WTC11 (cell line): Measurements from ENCODE around the gene VTI1A. TPM values are rescaled to one million over a fixed set of nuclear protein-coding genes. Genes with fewer than 3 reads are reported as not detected.
A peak's percentile ranks its signal among the peaks of the same experiment; 100 is the strongest.

Experiments
- ATAC-seq: fragments of 200-7000 bp; cut with Tn5 transposase; 2 replicates; pipeline ENCODE4 v1.10.0; 2021; ENCODE audit warnings: mild to moderate bottlenecking, moderate library complexity
- CTCF ChIA-PET: fragments of 300-600 bp; sonication (Branson Sonifier 250); formaldehyde crosslinking; loops from one replicate; lab custom pipeline; 2021; ENCODE audit warnings: antibody characterized with exemption; lab: Charles Lee
- POLR2A ChIA-PET: fragments of 350-600 bp; sonication (Branson Sonifier 250); formaldehyde crosslinking; loops from one replicate; lab custom pipeline; 2021; ENCODE audit warnings: antibody characterized with exemption; lab: Charles Lee
- DNase-seq: peaks from one replicate; pipeline ENCODE4 v3.0.0; 2021; ENCODE audit warnings: low spot score
- H3K27ac Mint-ChIP-seq: 2 replicates; pipeline ENCODE4 v1.8.0; 2021; ENCODE audit warnings: mixed read lengths
- H3K27me3 Mint-ChIP-seq: 2 replicates; pipeline ENCODE4 v1.8.0; 2021; ENCODE audit warnings: low read depth, mild to moderate bottlenecking, moderate library complexity, mixed read lengths
- H3K36me3 Mint-ChIP-seq: 2 replicates; pipeline ENCODE4 v1.8.0; 2021; ENCODE audit warnings: mixed read lengths
- H3K4me1 Mint-ChIP-seq: 2 replicates; pipeline ENCODE4 v1.8.0; 2022; ENCODE audit warnings: mixed read lengths
- H3K4me3 Mint-ChIP-seq: 2 replicates; pipeline ENCODE4 v1.8.0; 2021; ENCODE audit warnings: mild to moderate bottlenecking, moderate library complexity, mixed read lengths
- H3K9me3 Mint-ChIP-seq: 2 replicates; pipeline ENCODE4 v1.8.0; 2021; ENCODE audit warnings: mixed read lengths
- ARID4B ChIP-seq: sonication (generic); formaldehyde crosslinking; IDR thresholded peaks from 2 replicates; pipeline ENCODE4 v1.8.0; 2023; ENCODE audit warnings: missing genetic modification reagents, mild to moderate bottlenecking, borderline replicate concordance
- ERG ChIP-seq: fragments of 250-450 bp; sonication (Bioruptor Pico); IDR thresholded peaks from 2 replicates; pipeline ENCODE4 v1.8.0; 2021; ENCODE audit warnings: mild to moderate bottlenecking
- GRHL2 ChIP-seq: fragments of 250-450 bp; sonication (Bioruptor Pico); IDR thresholded peaks from 2 replicates; pipeline ENCODE4 v1.8.0; 2022; ENCODE audit warnings: mild to moderate bottlenecking, moderate library complexity; ENCODE audit not compliant: insufficient replicate concordance, severe bottlenecking
- JAZF1 ChIP-seq: fragments of 250-450 bp; sonication (Bioruptor Pico); IDR thresholded peaks from 2 replicates; pipeline ENCODE4 v1.9.0; 2021; ENCODE audit warnings: moderate library complexity, mild to moderate bottlenecking, inconsistent platforms
- JUN ChIP-seq: sonication (generic); formaldehyde crosslinking; IDR thresholded peaks from 2 replicates; pipeline ENCODE4 v1.8.0; 2023; ENCODE audit warnings: mild to moderate bottlenecking, missing genetic modification reagents
- KAT7 ChIP-seq: sonication (generic); formaldehyde crosslinking; IDR thresholded peaks from 2 replicates; pipeline ENCODE4 v1.8.1; 2023; ENCODE audit warnings: missing genetic modification reagents, mild to moderate bottlenecking, borderline replicate concordance
- MLX ChIP-seq: sonication (generic); formaldehyde crosslinking; IDR thresholded peaks from 2 replicates; pipeline ENCODE4 v1.8.1; 2023; ENCODE audit warnings: mild to moderate bottlenecking, missing genetic modification reagents, moderate library complexity
- OVOL2 ChIP-seq: fragments of 250-450 bp; sonication (Bioruptor Pico); IDR thresholded peaks from 2 replicates; pipeline ENCODE4 v1.9.0; 2021; ENCODE audit warnings: mild to moderate bottlenecking, borderline replicate concordance
- PRRX2 ChIP-seq: fragments of 250-450 bp; sonication (Bioruptor Pico); IDR thresholded peaks from 2 replicates; pipeline ENCODE4 v1.8.0; 2021; ENCODE audit warnings: mild to moderate bottlenecking
- SMAD3 ChIP-seq: sonication (generic); formaldehyde crosslinking; IDR thresholded peaks from 2 replicates; pipeline ENCODE4 v1.8.0; 2022; ENCODE audit warnings: missing genetic modification reagents, mild to moderate bottlenecking, borderline replicate concordance
- SOX15 ChIP-seq: fragments of 250-450 bp; sonication (Bioruptor Pico); IDR thresholded peaks from 2 replicates; pipeline ENCODE4 v1.9.0; 2021; ENCODE audit warnings: mild to moderate bottlenecking
- TEAD1 ChIP-seq: sonication (generic); formaldehyde crosslinking; IDR thresholded peaks from 2 replicates; pipeline ENCODE4 v1.8.0; 2022; ENCODE audit warnings: mild to moderate bottlenecking, missing genetic modification reagents
- ZNF416 ChIP-seq: fragments of 250-450 bp; sonication (Bioruptor Pico); IDR thresholded peaks from 2 replicates; pipeline ENCODE4 v1.9.0; 2021; ENCODE audit warnings: mild to moderate bottlenecking, inconsistent platforms
- total RNA-seq: library from RNA; stranded (reverse); gene quantifications from 3 replicates; pipeline ENCODE4 v1.2.3, GENCODE V29; 2021
- TF ChIP-seq, protein P1 (sequence below): sonication (generic); formaldehyde crosslinking; IDR thresholded peaks from 2 replicates; pipeline ENCODE4 v1.8.1; 2023; ENCODE audit warnings: mild to moderate bottlenecking, missing genetic modification reagents, borderline replicate concordance
- TF ChIP-seq, protein P2 (sequence below): sonication (generic); formaldehyde crosslinking; IDR thresholded peaks from 2 replicates; pipeline ENCODE4 v1.8.1; 2022; ENCODE audit warnings: low read depth, missing genetic modification reagents, borderline replicate concordance
- TF ChIP-seq, protein P3 (sequence below): sonication (generic); formaldehyde crosslinking; conservative IDR thresholded peaks from 2 replicates; pipeline ENCODE4 v1.8.1; 2022; ENCODE audit warnings: mild to moderate bottlenecking, missing genetic modification reagents
- TF ChIP-seq, protein P4 (sequence below): sonication (generic); formaldehyde crosslinking; IDR thresholded peaks from 2 replicates; pipeline ENCODE4 v1.8.0; 2022; ENCODE audit warnings: missing genetic modification reagents
- TF ChIP-seq, protein P5 (sequence below): sonication (generic); formaldehyde crosslinking; IDR thresholded peaks from 2 replicates; pipeline ENCODE4 v1.8.0; 2022; ENCODE audit warnings: mild to moderate bottlenecking, missing genetic modification reagents

The VTI1A gene
- total RNA-seq, 1 experiment from 2014 or later: 20.1 TPM

DNA sequence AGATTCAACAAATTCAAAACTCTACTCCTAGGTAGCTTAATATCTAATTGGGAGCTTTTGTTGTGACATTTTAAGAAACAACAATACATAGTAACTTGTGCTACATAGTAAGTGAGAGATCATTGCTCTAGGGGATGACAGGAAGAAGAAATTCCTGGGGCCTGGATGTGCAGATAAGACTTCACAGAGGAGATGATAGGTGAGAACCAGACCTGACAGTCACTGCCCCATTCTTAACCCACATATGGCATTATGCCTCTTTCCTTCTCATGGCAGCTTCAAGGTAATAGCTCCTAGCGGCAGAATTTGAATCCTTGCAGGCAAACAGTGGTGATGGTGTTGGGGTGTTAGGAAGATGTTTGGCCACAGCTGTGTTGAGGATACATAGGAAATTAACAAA is 233.6 kb downstream of the VTI1A start (continued):
- TF ChIP-seq, protein P1, sequence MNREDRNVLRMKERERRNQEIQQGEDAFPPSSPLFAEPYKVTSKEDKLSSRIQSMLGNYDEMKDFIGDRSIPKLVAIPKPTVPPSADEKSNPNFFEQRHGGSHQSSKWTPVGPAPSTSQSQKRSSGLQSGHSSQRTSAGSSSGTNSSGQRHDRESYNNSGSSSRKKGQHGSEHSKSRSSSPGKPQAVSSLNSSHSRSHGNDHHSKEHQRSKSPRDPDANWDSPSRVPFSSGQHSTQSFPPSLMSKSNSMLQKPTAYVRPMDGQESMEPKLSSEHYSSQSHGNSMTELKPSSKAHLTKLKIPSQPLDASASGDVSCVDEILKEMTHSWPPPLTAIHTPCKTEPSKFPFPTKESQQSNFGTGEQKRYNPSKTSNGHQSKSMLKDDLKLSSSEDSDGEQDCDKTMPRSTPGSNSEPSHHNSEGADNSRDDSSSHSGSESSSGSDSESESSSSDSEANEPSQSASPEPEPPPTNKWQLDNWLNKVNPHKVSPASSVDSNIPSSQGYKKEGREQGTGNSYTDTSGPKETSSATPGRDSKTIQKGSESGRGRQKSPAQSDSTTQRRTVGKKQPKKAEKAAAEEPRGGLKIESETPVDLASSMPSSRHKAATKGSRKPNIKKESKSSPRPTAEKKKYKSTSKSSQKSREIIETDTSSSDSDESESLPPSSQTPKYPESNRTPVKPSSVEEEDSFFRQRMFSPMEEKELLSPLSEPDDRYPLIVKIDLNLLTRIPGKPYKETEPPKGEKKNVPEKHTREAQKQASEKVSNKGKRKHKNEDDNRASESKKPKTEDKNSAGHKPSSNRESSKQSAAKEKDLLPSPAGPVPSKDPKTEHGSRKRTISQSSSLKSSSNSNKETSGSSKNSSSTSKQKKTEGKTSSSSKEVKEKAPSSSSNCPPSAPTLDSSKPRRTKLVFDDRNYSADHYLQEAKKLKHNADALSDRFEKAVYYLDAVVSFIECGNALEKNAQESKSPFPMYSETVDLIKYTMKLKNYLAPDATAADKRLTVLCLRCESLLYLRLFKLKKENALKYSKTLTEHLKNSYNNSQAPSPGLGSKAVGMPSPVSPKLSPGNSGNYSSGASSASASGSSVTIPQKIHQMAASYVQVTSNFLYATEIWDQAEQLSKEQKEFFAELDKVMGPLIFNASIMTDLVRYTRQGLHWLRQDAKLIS (CRISPR knock-in tag): no peak
- no peak for TF ChIP-seq JUN (CRISPR knock-in tag)
- no peak for TF ChIP-seq GRHL2 (CRISPR knock-in tag)
- TF ChIP-seq SMAD3 (CRISPR knock-in tag): no peak
- TF ChIP-seq MLX (CRISPR knock-in tag): no peak
- no peak for TF ChIP-seq ERG (CRISPR knock-in tag)
- TF ChIP-seq TEAD1: no peak
- no peak for TF ChIP-seq ZNF416 (CRISPR knock-in tag)
- TF ChIP-seq OVOL2 (CRISPR knock-in tag): no peak
- TF ChIP-seq, protein P2, sequence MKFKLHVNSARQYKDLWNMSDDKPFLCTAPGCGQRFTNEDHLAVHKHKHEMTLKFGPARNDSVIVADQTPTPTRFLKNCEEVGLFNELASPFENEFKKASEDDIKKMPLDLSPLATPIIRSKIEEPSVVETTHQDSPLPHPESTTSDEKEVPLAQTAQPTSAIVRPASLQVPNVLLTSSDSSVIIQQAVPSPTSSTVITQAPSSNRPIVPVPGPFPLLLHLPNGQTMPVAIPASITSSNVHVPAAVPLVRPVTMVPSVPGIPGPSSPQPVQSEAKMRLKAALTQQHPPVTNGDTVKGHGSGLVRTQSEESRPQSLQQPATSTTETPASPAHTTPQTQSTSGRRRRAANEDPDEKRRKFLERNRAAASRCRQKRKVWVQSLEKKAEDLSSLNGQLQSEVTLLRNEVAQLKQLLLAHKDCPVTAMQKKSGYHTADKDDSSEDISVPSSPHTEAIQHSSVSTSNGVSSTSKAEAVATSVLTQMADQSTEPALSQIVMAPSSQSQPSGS (CRISPR knock-in tag): no peak
- TF ChIP-seq JAZF1 (CRISPR knock-in tag): no peak
- TF ChIP-seq, protein P3, sequence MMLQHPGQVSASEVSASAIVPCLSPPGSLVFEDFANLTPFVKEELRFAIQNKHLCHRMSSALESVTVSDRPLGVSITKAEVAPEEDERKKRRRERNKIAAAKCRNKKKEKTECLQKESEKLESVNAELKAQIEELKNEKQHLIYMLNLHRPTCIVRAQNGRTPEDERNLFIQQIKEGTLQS (CRISPR knock-in tag): no peak

DNA sequence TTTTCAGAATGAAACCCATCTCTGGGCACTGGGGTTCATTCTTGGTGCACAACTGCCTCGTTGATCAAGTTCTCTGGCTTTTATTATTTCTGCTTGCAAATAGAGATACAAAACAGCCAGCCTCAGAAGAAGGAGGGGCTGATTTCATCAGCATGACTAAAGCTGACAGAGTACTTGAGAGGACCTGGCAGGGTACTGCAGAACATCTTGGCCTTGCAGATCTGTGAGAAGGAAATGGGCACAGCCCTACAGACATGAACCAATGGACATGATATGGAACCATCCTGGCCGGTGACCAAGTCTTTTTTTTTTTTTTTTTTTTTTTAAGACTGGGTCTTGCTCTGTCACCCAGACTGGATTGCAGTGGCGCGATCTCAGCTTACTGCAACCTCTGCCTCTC is 240.6 kb downstream of the VTI1A start:
- ATAC-seq: peak; percentile 78
- Mint-ChIP-seq H3K9me3 (no peaks in the 10 kb centered on the region), H3K27ac (0 out of 2 replicates have a peak overlapping the region, but pooled peaks have one; percentile 50), H3K4me3 (no peak overlapping the region), H3K36me3 (no peaks in the 10 kb centered on the region), H3K4me1 (peaks cover 34% of the 10 kb centered on the region), H3K27me3 (no peaks in the 10 kb centered on the region)
- POLR2A ChIA-PET: interaction anchor here (0.6 to 0.7 kb wide), 2 partner anchors 332 to 1749 kb away, joined by 4 to 7 read pairs; no protein-coding TSS in a partner anchor
- CTCF ChIA-PET: interaction anchor here (0.6 to 0.7 kb wide), 7 partner anchors 10 to 1442 kb away, joined by 3 to 5 read pairs (median 3); no protein-coding TSS in a partner anchor
- DNase-seq: no peak
- TF ChIP-seq PRRX2: no peak
- no peak for TF ChIP-seq OVOL2 (CRISPR knock-in tag)
- TF ChIP-seq, protein P4, sequence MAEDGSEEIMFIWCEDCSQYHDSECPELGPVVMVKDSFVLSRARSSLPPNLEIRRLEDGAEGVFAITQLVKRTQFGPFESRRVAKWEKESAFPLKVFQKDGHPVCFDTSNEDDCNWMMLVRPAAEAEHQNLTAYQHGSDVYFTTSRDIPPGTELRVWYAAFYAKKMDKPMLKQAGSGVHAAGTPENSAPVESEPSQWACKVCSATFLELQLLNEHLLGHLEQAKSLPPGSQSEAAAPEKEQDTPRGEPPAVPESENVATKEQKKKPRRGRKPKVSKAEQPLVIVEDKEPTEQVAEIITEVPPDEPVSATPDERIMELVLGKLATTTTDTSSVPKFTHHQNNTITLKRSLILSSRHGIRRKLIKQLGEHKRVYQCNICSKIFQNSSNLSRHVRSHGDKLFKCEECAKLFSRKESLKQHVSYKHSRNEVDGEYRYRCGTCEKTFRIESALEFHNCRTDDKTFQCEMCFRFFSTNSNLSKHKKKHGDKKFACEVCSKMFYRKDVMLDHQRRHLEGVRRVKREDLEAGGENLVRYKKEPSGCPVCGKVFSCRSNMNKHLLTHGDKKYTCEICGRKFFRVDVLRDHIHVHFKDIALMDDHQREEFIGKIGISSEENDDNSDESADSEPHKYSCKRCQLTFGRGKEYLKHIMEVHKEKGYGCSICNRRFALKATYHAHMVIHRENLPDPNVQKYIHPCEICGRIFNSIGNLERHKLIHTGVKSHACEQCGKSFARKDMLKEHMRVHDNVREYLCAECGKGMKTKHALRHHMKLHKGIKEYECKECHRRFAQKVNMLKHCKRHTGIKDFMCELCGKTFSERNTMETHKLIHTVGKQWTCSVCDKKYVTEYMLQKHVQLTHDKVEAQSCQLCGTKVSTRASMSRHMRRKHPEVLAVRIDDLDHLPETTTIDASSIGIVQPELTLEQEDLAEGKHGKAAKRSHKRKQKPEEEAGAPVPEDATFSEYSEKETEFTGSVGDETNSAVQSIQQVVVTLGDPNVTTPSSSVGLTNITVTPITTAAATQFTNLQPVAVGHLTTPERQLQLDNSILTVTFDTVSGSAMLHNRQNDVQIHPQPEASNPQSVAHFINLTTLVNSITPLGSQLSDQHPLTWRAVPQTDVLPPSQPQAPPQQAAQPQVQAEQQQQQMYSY (CRISPR knock-in tag): no peak
- TF ChIP-seq, protein P5, sequence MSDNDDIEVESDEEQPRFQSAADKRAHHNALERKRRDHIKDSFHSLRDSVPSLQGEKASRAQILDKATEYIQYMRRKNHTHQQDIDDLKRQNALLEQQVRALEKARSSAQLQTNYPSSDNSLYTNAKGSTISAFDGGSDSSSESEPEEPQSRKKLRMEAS (CRISPR knock-in tag): no peak
- TF ChIP-seq ARID4B: no peak
- TF ChIP-seq, protein P2 (CRISPR knock-in tag): no peak
- TF ChIP-seq KAT7 (CRISPR knock-in tag): no peak
- no peak for TF ChIP-seq SOX15
